CD4-positive, alpha-beta memory T cell (primary cell): Measurements from ENCODE around the gene ZNF652. TPM values are rescaled to one million over a fixed set of nuclear protein-coding genes. Genes with fewer than 3 reads are reported as not detected.

Source experiments
- CTCF ChIA-PET: fragments of 350-600 bp; sonication (Branson Sonifier 250); formaldehyde crosslinking; loops from one replicate; lab custom pipeline; 2021; ENCODE audit warnings: inconsistent platforms; ENCODE audit not compliant: partially characterized antibody; lab: Charles Lee
- POLR2A ChIA-PET: fragments of 350-600 bp; sonication (Branson Sonifier 250); formaldehyde crosslinking; loops from one replicate; lab custom pipeline; 2021; ENCODE audit not compliant: partially characterized antibody; lab: Charles Lee
- DNase-seq, 5 donors: peaks; one replicate each; pipeline versions ENCODE4 v3.0.0 to v3.0.0-alpha.2; 2020 to 2022; ENCODE audit warnings: mixed read lengths in 1 of 5
- H3K27ac ChIP-seq: one replicate; pipeline ENCODE4 v1.7.0; 2013; ENCODE audit warnings: low read depth, low read length
- H3K27me3 ChIP-seq: 2 replicates; pipeline ENCODE4 v1.7.0; 2013; ENCODE audit warnings: mild to moderate bottlenecking, low read length, moderate library complexity; ENCODE audit not compliant: insufficient read depth
- H3K36me3 ChIP-seq: 2 replicates; pipeline ENCODE4 v1.7.0; 2013; ENCODE audit warnings: mild to moderate bottlenecking, low read length, moderate library complexity; ENCODE audit not compliant: insufficient read depth
- H3K4me1 ChIP-seq: 2 replicates; pipeline ENCODE4 v1.7.0; 2013; ENCODE audit warnings: mild to moderate bottlenecking, low read length, moderate library complexity; ENCODE audit not compliant: insufficient read depth
- H3K4me3 ChIP-seq, 2 donors: one replicate each; pipeline ENCODE4 v1.7.0; 2013; ENCODE audit warnings: low read length in 2 of 2, mild to moderate bottlenecking in 1 of 2
- H3K9me3 ChIP-seq, 2 donors: one replicate each; pipeline ENCODE4 v1.7.0; 2013; ENCODE audit warnings: low read length in 2 of 2, control low read depth in 1 of 2; ENCODE audit not compliant: control insufficient read depth in 1 of 2
- H3K27ac Mint-ChIP-seq, 7 donors: one replicate each; pipeline ENCODE4 v1.8.0; 2020 to 2021; ENCODE audit warnings: mixed read lengths in 7 of 7, mild to moderate bottlenecking in 6 of 7, inconsistent platforms in 3 of 7, moderate library complexity in 3 of 7
- H3K27me3 Mint-ChIP-seq, 2 donors: one replicate each; pipeline ENCODE4 v1.8.0; 2020 to 2021; ENCODE audit warnings: mixed read lengths in 2 of 2
- H3K36me3 Mint-ChIP-seq, 2 donors: one replicate each; pipeline ENCODE4 v1.8.0; 2020 to 2021; ENCODE audit warnings: mixed read lengths in 2 of 2, inconsistent platforms in 1 of 2, mild to moderate bottlenecking in 1 of 2
- H3K4me1 Mint-ChIP-seq, 4 donors: one replicate each; pipeline ENCODE4 v1.8.0; 2020 to 2021; ENCODE audit warnings: mixed read lengths in 4 of 4, mild to moderate bottlenecking in 1 of 4
- H3K4me3 Mint-ChIP-seq, 8 donors: one replicate each; pipeline ENCODE4 v1.8.0; 2020 to 2021; ENCODE audit warnings: mixed read lengths in 8 of 8, mild to moderate bottlenecking in 7 of 8, moderate library complexity in 6 of 8, inconsistent platforms in 3 of 8
- H3K9me3 Mint-ChIP-seq, 8 donors: one replicate each; pipeline ENCODE4 v1.8.0; 2020 to 2021; ENCODE audit warnings: mixed read lengths in 8 of 8, mild to moderate bottlenecking in 5 of 8, inconsistent platforms in 3 of 8, moderate library complexity in 1 of 8
- intact Hi-C: fragments of 100-400 bp; cut with micrococcal nuclease; formaldehyde crosslinking; loops from one replicate; pipeline ENCODE4 v1.15.1; 2023
- polyA plus RNA-seq, 2 donors: library from polyadenylated mRNA; unstranded; fragments of 300-500 nt; fragmentation: Illumina TruSeq; gene quantifications; one replicate each; pipeline ENCODE4 v1.2.3, GENCODE V29; 2021
- total RNA-seq, 2 experiments: library from RNA; stranded (reverse); gene quantifications; one replicate each; pipeline ENCODE4 v1.2.3, GENCODE V29; 2021

Gene ZNF652
- total RNA-seq (10 to 100 TPM; 64.2 to 68.6 TPM), polyA plus RNA-seq (10 to 100 TPM; 13.1 to 28.4 TPM)

- CTCF ChIA-PET = interaction anchor here (1.3 to 9.3 kb wide), 4 partner anchors 10 to 45 kb away, joined by 3 to 69 read pairs (median 34); no protein-coding TSS in a partner anchor
- H3K4me1 ChIP-seq = peaks cover 62% of the 10 kb centered on the region
These were observed at the start of gene ZNF652 for GRCh38 chr17:49361902-49362722. ZNF652 (minus strand) TSS chr17:49362250; CDS start chr17:49317725, 44,525 bp downstream.

GRCh38 chr17:49409066-49409465 lies 47.0 kb upstream of the ZNF652 start:
- no peaks in the 10 kb centered on the region for H3K9me3 Mint-ChIP-seq
- H3K4me1 ChIP-seq = peaks cover 17% of the 10 kb centered on the region
- intact Hi-C loops = no loop called here
- H3K27me3 Mint-ChIP-seq = no peaks in the 10 kb centered on the region
- POLR2A ChIA-PET = no interaction called here
- no peaks in the 10 kb centered on the region for H3K9me3 ChIP-seq
- peaks cover 71% of the 10 kb centered on the region for H3K36me3 ChIP-seq
- peaks cover 65 to 72% of the 10 kb centered on the region in 2 donors for H3K36me3 Mint-ChIP-seq
- no peak overlapping the region for H3K4me3 ChIP-seq
- no peak overlapping the region for H3K27ac ChIP-seq
- CTCF ChIA-PET = interaction anchor here (0.8 to 10.7 kb wide), 15 partner anchors 10 to 307 kb away, joined by 3 to 163 read pairs (median 4); no protein-coding TSS in a partner anchor
- DNase-seq = no peak
- no peak overlapping the region for H3K4me3 Mint-ChIP-seq
- H3K27me3 ChIP-seq = no peaks in the 10 kb centered on the region
- H3K4me1 Mint-ChIP-seq = peaks cover 12 to 28% (median 19%) of the 10 kb centered on the region in 4 donors
- H3K27ac Mint-ChIP-seq = peak overlapping the region in 2 of 7 donors; percentile 29 to 60

More at GRCh38 chr17:49361902-49362722, at the start of gene ZNF652:
- Histone ChIP-seq H3K27ac (peak within 1 kb of the TSS; percentile 66), H3K4me3 (peak within 1 kb of the TSS; percentile 48 to 61), H3K36me3 (no peaks in the 10 kb centered on the region), H3K9me3 (no peaks in the 10 kb centered on the region), H3K27me3 (no peaks in the 10 kb centered on the region)
- Mint-ChIP-seq H3K9me3 (no peaks in the 10 kb centered on the region), H3K27ac (peak within 1 kb of the TSS; percentile 91 to 98 (median 96)), H3K4me1 (peaks cover 43 to 64% (median 57%) of the 10 kb centered on the region in 4 donors), H3K4me3 (peak within 1 kb of the TSS; percentile 91 to 98 (median 94)), H3K27me3 (no peaks in the 10 kb centered on the region), H3K36me3 (peaks cover 0 to 13% of the 10 kb centered on the region in 2 donors)
- intact Hi-C loops = loop anchor here (1.0 to 5.0 kb wide), 6 partner anchors 20 to 315 kb away; partner anchors contain the start of genes PHB1 and SPOP
- DNase-seq = peak; percentile 96 to 98 (median 97)
- POLR2A ChIA-PET = interaction anchor here (0.6 to 8.1 kb wide), 13 partner anchors 10 to 312 kb away, joined by 3 to 197 read pairs (median 5); no protein-coding TSS in a partner anchor

- Histone ChIP-seq H3K9me3 (no peaks in the 10 kb centered on the region), H3K27me3 (no peaks in the 10 kb centered on the region), H3K4me1 (peaks cover 10% of the 10 kb centered on the region), H3K4me3 (no peak overlapping the region), H3K27ac (no peak overlapping the region), H3K36me3 (peaks cover 77% of the 10 kb centered on the region)
- Mint-ChIP-seq H3K27ac (peak overlapping the region; percentile 1 to 72 (median 65)), H3K36me3 (peaks cover 73 to 80% of the 10 kb centered on the region in 2 donors), H3K4me1 (peaks cover 10 to 30% (median 15%) of the 10 kb centered on the region in 4 donors), H3K4me3 (peak overlapping the region in 1 of 8 donors; percentile 43), H3K9me3 (no peaks in the 10 kb centered on the region), H3K27me3 (no peaks in the 10 kb centered on the region)
- ChIA-PET CTCF (interaction anchor here (0.6 to 10.7 kb wide), 28 partner anchors 9 to 308 kb away, joined by 3 to 163 read pairs (median 4); no protein-coding TSS in a partner anchor), POLR2A (interaction anchor here (0.8 kb wide), 1 partner anchor 148 kb away, joined by 4 read pairs; no protein-coding TSS in a partner anchor)
- intact Hi-C loops = loop anchor here (1.0 kb wide), 1 partner anchor 148 kb away; no protein-coding TSS in a partner anchor
- peak; percentile 75 to 80 (median 78) for DNase-seq
These were observed 46.0 kb upstream of the ZNF652 start for GRCh38 chr17:49407981-49408501.

GRCh38 chr17:49407086-49407485 lies 45.0 kb upstream of the ZNF652 start:
- H3K27ac Mint-ChIP-seq = peak overlapping the region in 2 of 7 donors; percentile 1 to 42
- no peaks in the 10 kb centered on the region for H3K27me3 ChIP-seq
- peaks cover 71% of the 10 kb centered on the region for H3K36me3 ChIP-seq
- no peaks in the 10 kb centered on the region for H3K9me3 Mint-ChIP-seq
- peaks cover 10% of the 10 kb centered on the region for H3K4me1 ChIP-seq
- no peak overlapping the region for H3K4me3 Mint-ChIP-seq
- no peak overlapping the region for H3K27ac ChIP-seq
- POLR2A ChIA-PET = interaction anchor here (0.8 kb wide), 1 partner anchor 149 kb away, joined by 4 read pairs; no protein-coding TSS in a partner anchor
- peaks cover 71 to 81% of the 10 kb centered on the region in 2 donors for H3K36me3 Mint-ChIP-seq
- no peak overlapping the region for H3K4me3 ChIP-seq
- no peaks in the 10 kb centered on the region for H3K9me3 ChIP-seq
- H3K27me3 Mint-ChIP-seq = no peaks in the 10 kb centered on the region
- peaks cover 10 to 30% (median 15%) of the 10 kb centered on the region in 4 donors for H3K4me1 Mint-ChIP-seq
- intact Hi-C loops = no loop called here
- CTCF ChIA-PET = interaction anchor here (0.6 to 10.7 kb wide), 17 partner anchors 8 to 180 kb away, joined by 3 to 163 read pairs (median 4); no protein-coding TSS in a partner anchor
- DNase-seq = no peak

- POLR2A ChIA-PET = interaction anchor here (0.5 kb wide), 1 partner anchor 188 kb away, joined by 3 read pairs; no protein-coding TSS in a partner anchor
- Mint-ChIP-seq H3K27me3 (no peaks in the 10 kb centered on the region), H3K36me3 (peaks cover 65 to 78% of the 10 kb centered on the region in 2 donors), H3K9me3 (no peaks in the 10 kb centered on the region), H3K27ac (peak overlapping the region in 1 of 7 donors; percentile 1), H3K4me1 (peaks cover 7 to 25% (median 13%) of the 10 kb centered on the region in 4 donors), H3K4me3 (no peak overlapping the region)
- no peak for DNase-seq
- CTCF ChIA-PET = interaction anchor here (1.4 to 10.7 kb wide), 3 partner anchors 9 to 149 kb away, joined by 3 to 163 read pairs (median 6); no protein-coding TSS in a partner anchor
- no peak overlapping the region for H3K27ac ChIP-seq
- H3K36me3 ChIP-seq = peaks cover 65% of the 10 kb centered on the region
- no peaks in the 10 kb centered on the region for H3K9me3 ChIP-seq
- H3K4me3 ChIP-seq = no peak overlapping the region
- intact Hi-C loops = no loop called here
- H3K27me3 ChIP-seq = no peaks in the 10 kb centered on the region
- peaks cover 10% of the 10 kb centered on the region for H3K4me1 ChIP-seq
These were observed 44.5 kb upstream of the ZNF652 start for GRCh38 chr17:49406421-49407061.

GRCh38 chr17:49404906-49405305 lies 42.9 kb upstream of the ZNF652 start:
- CTCF ChIA-PET = interaction anchor here (10.7 kb wide), 1 partner anchor 151 kb away, joined by 163 read pairs; no protein-coding TSS in a partner anchor
- H3K36me3 ChIP-seq = peaks cover 53% of the 10 kb centered on the region
- intact Hi-C loops = no loop called here

More at GRCh38 chr17:49404906-49405305, 42.9 kb upstream of the ZNF652 start:
- Histone ChIP-seq H3K27ac (no peak overlapping the region), H3K4me1 (peaks cover 10% of the 10 kb centered on the region), H3K27me3 (no peaks in the 10 kb centered on the region), H3K4me3 (no peak overlapping the region), H3K9me3 (no peaks in the 10 kb centered on the region)
- DNase-seq = no peak
- peaks cover 56 to 68% of the 10 kb centered on the region in 2 donors for H3K36me3 Mint-ChIP-seq
- H3K27ac Mint-ChIP-seq = no peak overlapping the region
- POLR2A ChIA-PET = no interaction called here
- H3K27me3 Mint-ChIP-seq = no peaks in the 10 kb centered on the region
- no peak overlapping the region for H3K4me3 Mint-ChIP-seq
- peaks cover 5 to 23% (median 11%) of the 10 kb centered on the region in 4 donors for H3K4me1 Mint-ChIP-seq
- H3K9me3 Mint-ChIP-seq = no peaks in the 10 kb centered on the region
